Measurements from ENCODE around the gene LETM1. TPM values are rescaled to one million over a fixed set of nuclear protein-coding genes. Genes with fewer than 3 reads are reported as not detected.

Gene LETM1
- total and polyA plus RNA-seq, 2 experiments from 2014 or later: 22.5 to 53.3 TPM

DNA sequence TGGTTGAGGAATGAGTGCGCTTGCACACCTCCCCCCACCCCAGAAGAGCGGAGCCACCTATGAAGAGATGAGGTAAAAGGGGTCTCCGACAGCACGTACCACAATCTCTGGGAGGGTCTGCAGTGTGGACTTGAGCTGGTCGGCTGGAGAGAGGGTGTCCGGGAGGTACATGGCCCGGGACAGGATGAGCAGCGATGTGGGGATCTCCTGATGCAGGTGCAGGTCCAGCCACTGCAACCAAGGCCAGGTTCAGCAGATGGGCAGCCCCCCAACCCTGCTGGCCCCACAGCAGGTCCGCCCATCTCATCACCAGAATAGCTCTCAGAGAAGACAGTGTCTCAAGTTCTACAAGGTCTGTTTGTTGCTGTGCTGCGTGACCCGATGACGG is 32.4 kb downstream of the LETM1 start:
- no peaks in the 10 kb centered on the region for H3K4me1 ChIP-seq (ENCODE audit: low read depth)

DNA sequence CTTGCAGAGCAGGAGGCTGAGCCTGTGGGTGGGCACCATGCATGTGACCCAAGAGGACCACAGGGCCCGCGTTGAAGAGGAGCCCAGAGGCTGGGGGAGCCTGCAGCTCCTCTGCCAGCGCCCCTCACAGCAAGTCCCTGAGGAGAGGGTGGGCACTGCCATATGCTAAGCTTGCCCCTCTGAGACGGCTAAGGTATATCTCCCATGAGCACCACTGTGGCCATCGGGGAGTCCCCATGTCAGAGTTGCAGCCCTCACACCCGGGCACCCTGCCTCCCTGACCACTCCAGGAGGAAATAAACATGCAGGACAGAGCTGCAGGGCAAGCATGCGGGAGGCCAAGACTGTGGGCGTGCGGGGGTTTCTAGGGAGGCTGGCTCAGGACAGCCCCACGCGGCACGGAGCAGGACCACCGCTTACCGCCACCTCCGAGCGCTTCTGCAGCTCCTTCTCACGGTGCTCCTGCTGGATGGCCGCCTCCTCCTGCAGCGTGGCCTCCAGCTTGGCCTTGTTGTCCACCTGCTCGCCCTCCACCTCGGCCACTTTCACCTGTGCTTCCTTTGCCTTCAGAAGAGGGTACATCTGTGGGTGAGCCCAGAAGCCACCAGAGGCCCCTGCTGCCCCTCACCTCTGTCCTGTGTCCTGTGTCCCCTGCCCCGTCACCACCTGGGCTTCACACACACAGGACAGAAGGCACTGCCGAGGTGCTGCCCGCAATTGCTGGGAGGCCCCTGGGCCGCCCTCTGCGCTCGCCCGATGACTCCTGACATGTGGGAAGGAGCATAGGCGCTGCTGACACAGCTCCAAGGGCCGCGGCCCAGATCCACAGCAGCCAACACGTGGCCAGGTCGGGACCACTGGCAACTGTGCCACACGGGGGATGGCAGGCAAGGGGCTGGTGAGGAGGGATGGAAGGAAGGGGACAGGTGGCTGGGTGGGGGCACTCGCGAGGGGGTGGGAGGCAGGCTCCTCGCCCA is 33.1 kb downstream of the LETM1 start:
- H3K27ac ChIP-seq: no peak overlapping the region
- no peaks in the 10 kb centered on the region for H3K4me1 ChIP-seq (ENCODE audit: low read depth)
- no peak overlapping the region for H3K4me3 ChIP-seq
- no peaks in the 10 kb centered on the region for H3K27me3 ChIP-seq
- peaks cover 13% of the 10 kb centered on the region for H3K36me3 ChIP-seq
- H3K9me3 ChIP-seq (ENCODE audit: low read depth): no peaks in the 10 kb centered on the region
- DNase-seq (ENCODE audit: low read depth in 1 of 2, low spot score in 1 of 2): no peak
- TF ChIP-seq, protein P1, sequence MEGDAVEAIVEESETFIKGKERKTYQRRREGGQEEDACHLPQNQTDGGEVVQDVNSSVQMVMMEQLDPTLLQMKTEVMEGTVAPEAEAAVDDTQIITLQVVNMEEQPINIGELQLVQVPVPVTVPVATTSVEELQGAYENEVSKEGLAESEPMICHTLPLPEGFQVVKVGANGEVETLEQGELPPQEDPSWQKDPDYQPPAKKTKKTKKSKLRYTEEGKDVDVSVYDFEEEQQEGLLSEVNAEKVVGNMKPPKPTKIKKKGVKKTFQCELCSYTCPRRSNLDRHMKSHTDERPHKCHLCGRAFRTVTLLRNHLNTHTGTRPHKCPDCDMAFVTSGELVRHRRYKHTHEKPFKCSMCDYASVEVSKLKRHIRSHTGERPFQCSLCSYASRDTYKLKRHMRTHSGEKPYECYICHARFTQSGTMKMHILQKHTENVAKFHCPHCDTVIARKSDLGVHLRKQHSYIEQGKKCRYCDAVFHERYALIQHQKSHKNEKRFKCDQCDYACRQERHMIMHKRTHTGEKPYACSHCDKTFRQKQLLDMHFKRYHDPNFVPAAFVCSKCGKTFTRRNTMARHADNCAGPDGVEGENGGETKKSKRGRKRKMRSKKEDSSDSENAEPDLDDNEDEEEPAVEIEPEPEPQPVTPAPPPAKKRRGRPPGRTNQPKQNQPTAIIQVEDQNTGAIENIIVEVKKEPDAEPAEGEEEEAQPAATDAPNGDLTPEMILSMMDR (IDR thresholded peaks at IDR 0.05; ENCODE audit: low read depth, low read length): no peak

More for the DNA sequence above, 32.4 kb downstream of the LETM1 start:
- H3K27me3 ChIP-seq: no peaks in the 10 kb centered on the region
- no peak for DNase-seq (ENCODE audit: low read depth in 1 of 2, low spot score in 1 of 2)
- H3K4me3 ChIP-seq: no peak overlapping the region
- H3K27ac ChIP-seq: no peak overlapping the region
- TF ChIP-seq, protein P1 (IDR thresholded peaks at IDR 0.05; ENCODE audit: low read depth, low read length): no peak
- no peaks in the 10 kb centered on the region for H3K9me3 ChIP-seq (ENCODE audit: low read depth)
- H3K36me3 ChIP-seq: peaks cover 13% of the 10 kb centered on the region

DNA sequence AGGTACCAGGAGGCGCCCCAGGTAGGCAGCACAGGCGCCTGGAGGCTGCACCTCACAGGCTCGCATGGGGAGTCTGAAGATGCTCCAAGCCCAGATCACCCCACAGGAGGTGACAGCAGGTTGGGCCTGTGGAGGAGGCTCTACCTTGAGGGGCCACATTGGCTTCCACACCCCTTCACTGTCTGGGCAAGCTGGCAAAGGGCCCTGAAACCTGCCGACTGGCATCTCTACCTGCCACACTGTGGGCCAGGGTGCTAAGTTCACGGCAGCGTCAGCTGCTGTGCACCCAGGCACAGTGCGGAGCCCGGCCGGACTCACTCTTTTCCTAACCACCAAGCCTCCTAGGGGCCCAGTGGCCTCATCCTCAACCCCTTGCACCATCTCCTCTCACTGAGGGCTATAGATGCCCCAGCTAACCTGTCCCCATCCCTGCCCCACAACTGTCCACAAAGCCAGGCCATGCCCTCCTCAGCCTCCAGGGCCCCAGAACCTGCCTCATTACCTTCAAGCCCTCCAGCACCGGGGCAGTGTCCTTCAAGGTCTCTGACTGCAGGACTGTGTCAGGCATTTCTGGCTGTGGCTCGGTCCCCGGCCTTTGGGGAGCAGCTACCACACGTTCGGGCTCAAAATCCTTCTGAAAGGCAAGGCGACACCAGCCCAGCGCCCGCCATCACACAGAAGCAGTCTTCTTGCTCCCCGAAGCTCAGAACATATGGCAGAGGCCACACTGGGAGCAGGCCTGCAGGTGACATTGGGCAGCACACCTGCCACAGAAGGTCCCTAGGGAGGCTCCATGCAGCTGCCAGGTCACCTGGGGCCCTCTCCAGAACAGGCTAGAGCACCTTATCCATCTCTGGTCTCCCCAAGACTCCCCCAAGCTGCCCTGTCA is 34.0 kb downstream of the LETM1 start:
- TF ChIP-seq, protein P1 (IDR thresholded peaks at IDR 0.05; ENCODE audit: low read depth, low read length): no peak
- no peaks in the 10 kb centered on the region for H3K4me1 ChIP-seq (ENCODE audit: low read depth)
- no peak overlapping the region for H3K4me3 ChIP-seq
- peaks cover 13% of the 10 kb centered on the region for H3K36me3 ChIP-seq
- H3K27me3 ChIP-seq: no peaks in the 10 kb centered on the region
- DNase-seq (ENCODE audit: low read depth in 1 of 2, low spot score in 1 of 2): no peak
- H3K27ac ChIP-seq: no peak overlapping the region
- no peaks in the 10 kb centered on the region for H3K9me3 ChIP-seq (ENCODE audit: low read depth)

DNA sequence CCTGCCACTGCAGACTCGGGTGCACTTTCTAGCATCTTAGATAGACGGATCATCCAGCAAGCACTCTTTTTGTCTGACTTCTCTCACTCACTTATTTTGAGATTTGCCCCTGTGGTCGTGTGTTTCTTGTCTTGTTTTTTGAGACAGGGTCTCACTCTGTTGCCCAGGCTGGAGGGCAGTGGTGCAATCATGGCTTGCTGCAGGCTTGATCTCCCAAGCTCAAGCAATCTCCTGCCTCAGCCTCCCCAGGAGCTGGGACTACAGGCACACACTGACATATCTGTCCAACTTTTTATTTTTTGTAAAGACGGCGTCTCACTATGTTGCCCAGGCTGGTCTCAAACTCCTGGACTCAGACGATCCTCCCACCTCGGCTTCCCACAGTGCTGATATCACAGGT is 36.1 kb downstream of the LETM1 start:
- Histone ChIP-seq H3K9me3 (ENCODE audit: low read depth) (no peaks in the 10 kb centered on the region), H3K4me3 (no peak overlapping the region), H3K27me3 (no peaks in the 10 kb centered on the region), H3K36me3 (peaks cover 17% of the 10 kb centered on the region), H3K27ac (no peak overlapping the region), H3K4me1 (ENCODE audit: low read depth) (no peaks in the 10 kb centered on the region)
- TF ChIP-seq, protein P1 (IDR thresholded peaks at IDR 0.05; ENCODE audit: low read depth, low read length): no peak
- no peak for DNase-seq (ENCODE audit: low read depth in 1 of 2, low spot score in 1 of 2)

DNA sequence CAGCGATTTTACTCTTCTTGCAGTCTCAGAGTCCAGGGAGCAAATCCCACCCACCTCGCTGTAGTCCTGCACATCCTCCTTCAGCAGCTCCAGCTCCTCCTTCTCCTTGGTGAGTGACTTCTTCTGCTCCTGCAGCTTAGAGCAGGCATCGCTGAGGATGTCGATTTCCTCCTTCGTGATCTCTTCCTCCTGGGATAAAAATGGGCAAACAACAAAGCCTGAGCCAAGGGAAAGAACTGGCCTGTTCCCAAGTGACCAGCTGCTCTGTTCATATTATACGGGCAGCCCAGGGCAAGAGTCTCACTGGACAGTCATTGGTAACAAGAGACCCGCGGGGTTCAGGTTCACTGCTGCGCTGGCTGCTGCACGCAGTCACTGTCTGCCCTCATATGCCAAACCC is 36.7 kb downstream of the LETM1 start:
- H3K36me3 ChIP-seq: peaks cover 15% of the 10 kb centered on the region
- DNase-seq (ENCODE audit: low read depth in 1 of 2, low spot score in 1 of 2): no peak
- TF ChIP-seq, protein P1 (IDR thresholded peaks at IDR 0.05; ENCODE audit: low read depth, low read length): no peak
- H3K27ac ChIP-seq: no peak overlapping the region
- H3K27me3 ChIP-seq: no peaks in the 10 kb centered on the region
- no peak overlapping the region for H3K4me3 ChIP-seq
- no peaks in the 10 kb centered on the region for H3K4me1 ChIP-seq (ENCODE audit: low read depth)
- H3K9me3 ChIP-seq (ENCODE audit: low read depth): no peaks in the 10 kb centered on the region
